Activated CD4-positive, alpha-beta T cell treated with anti-CD3 and anti-CD28 coated beads for 24 hours (primary cell): ENCODE data around the gene TTLL11.

Experiments used
- DNase-seq, 2 donors: peaks; one replicate each; pipeline ENCODE4 v3.0.0-alpha.2; 2020; ENCODE audit warnings: low read depth in 2 of 2

Gene TTLL11

GRCh38 chr9:121785673-121786542 lies 307.2 kb downstream of the TTLL11 start:
- DNase-seq = no peak

- no peak for DNase-seq
Measured at GRCh38 chr9:121784731-121785411, 308.2 kb downstream of the TTLL11 start.

GRCh38 chr9:121783521-121784507 lies 309.3 kb downstream of the TTLL11 start:
- DNase-seq = no peak

- no peak for DNase-seq
Measured at GRCh38 chr9:121783111-121783510, 310.0 kb downstream of the TTLL11 start.

- no peak for DNase-seq
Measured at GRCh38 chr9:121782514-121783110, 310.5 kb downstream of the TTLL11 start.

- DNase-seq = no peak
Measured at GRCh38 chr9:121781701-121782464, 311.2 kb downstream of the TTLL11 start.

- no peak for DNase-seq
Measured at GRCh38 chr9:121781145-121781548, 312.0 kb downstream of the TTLL11 start.

- DNase-seq = no peak
Measured at GRCh38 chr9:121780177-121781040, 312.7 kb downstream of the TTLL11 start.

GRCh38 chr9:121779381-121780117 lies 313.6 kb downstream of the TTLL11 start:
- no peak for DNase-seq

GRCh38 chr9:121778252-121779225 lies 314.6 kb downstream of the TTLL11 start:
- DNase-seq = no peak

GRCh38 chr9:121776739-121777637 lies 316.1 kb downstream of the TTLL11 start:
- DNase-seq = no peak

GRCh38 chr9:121776001-121776738 lies 316.9 kb downstream of the TTLL11 start:
- no peak for DNase-seq

- no peak for DNase-seq
Measured at GRCh38 chr9:121774715-121775613, 318.1 kb downstream of the TTLL11 start.

- DNase-seq = no peak
Measured at GRCh38 chr9:121773954-121774714, 319.0 kb downstream of the TTLL11 start.
